ENCODE results near the gene PTPRN. TPM values are rescaled to one million over a fixed set of nuclear protein-coding genes. Genes with fewer than 3 reads are reported as not detected.

The PTPRN gene
- total and polyA plus RNA-seq, 2 of the 8 experiments (the other 6 are each of a cell fraction or from before 2014, with no cell fraction given), result 5.4 to 8.2 TPM

- Histone ChIP-seq H4K8ac (ENCODE audit: extremely low read depth, insufficient read depth, low read length) (peak within 1 kb of the TSS; percentile 88), H3K4ac (replicated peaks; ENCODE audit: insufficient read length, low read depth, low read length) (peak within 1 kb of the TSS; percentile 71), H3K56ac (replicated peaks; ENCODE audit: insufficient read length, low read depth, low read length) (no peak within 1 kb of the TSS), H3K14ac (ENCODE audit: insufficient read length) (no peak within 1 kb of the TSS), H2BK12ac (ENCODE audit: low read depth, low read length) (peak within 1 kb of the TSS; percentile 80; the same call in 1 of the 2 replicates), H2BK120ac (replicated peaks; ENCODE audit: low read depth, low read length) (no peak within 1 kb of the TSS), H3K4me2 (ENCODE audit: insufficient read depth in 1 of 2, low read depth in 2 of 2, low read length in 2 of 2) (peak within 1 kb of the TSS; percentile 85 to 92), H3K9ac (replicated peaks in 1 of 4; ENCODE audit: extremely low read depth in 1 of 4, low read depth in 3 of 4, low read length in 3 of 4) (peak within 1 kb of the TSS in 2 of 4 experiments; percentile 17 to 20; a peak in 3 of 7 replicates), H2BK15ac (ENCODE audit: low read length) (no peak within 1 kb of the TSS), H4K20me1 (replicated peaks in 1 of 2; ENCODE audit: control insufficient read depth in 1 of 2, insufficient read depth in 2 of 2, low read length in 2 of 2) (peaks cover 0 to 2% of the 10 kb centered on the region in 2 experiments), H3K79me2 (ENCODE audit: control insufficient read depth in 1 of 2, insufficient read depth in 2 of 2, low read length in 2 of 2) (no peaks in the 10 kb centered on the region), H3K23me2 (ENCODE audit: low read depth, low read length) (peaks cover 17% of the 10 kb centered on the region), H3K23ac (ENCODE audit: insufficient read length) (no peak within 1 kb of the TSS), H3K79me1 (ENCODE audit: low read depth, low read length) (peaks cover 2% of the 10 kb centered on the region; the same call in 1 of the 2 replicates), H3K27ac (ENCODE audit: low read depth, low read length) (no peak within 1 kb of the TSS), H2BK20ac (ENCODE audit: low read length) (no peak within 1 kb of the TSS), H2BK5ac (ENCODE audit: low read depth, low read length) (peak within 1 kb of the TSS; percentile 44; the same call in 1 of the 2 replicates), H4K5ac (ENCODE audit: insufficient read length, low read depth, low read length) (no peak within 1 kb of the TSS), H3K18ac (ENCODE audit: extremely low read depth, low read length) (peak within 1 kb of the TSS; percentile 95), H3K4me1 (replicated peaks in 1 of 4; ENCODE audit: control insufficient read depth in 3 of 4, insufficient read depth in 4 of 4, low read length in 3 of 4) (peaks cover 5 to 12% (median 9%) of the 10 kb centered on the region in 4 experiments), H3K27me3 (replicated peaks in 1 of 4; ENCODE audit: control insufficient read depth in 3 of 4, extremely low read depth in 1 of 4, insufficient read depth in 3 of 4, low read length in 3 of 4) (peaks cover 16 to 43% (median 36%) of the 10 kb centered on the region in 4 experiments), H4K91ac (replicated peaks; ENCODE audit: insufficient read length, low read length) (no peak within 1 kb of the TSS), H3K36me3 (ENCODE audit: control insufficient read depth in 2 of 4, insufficient read depth in 4 of 4, low read length in 3 of 4) (peaks cover 0 to 9% (median 3%) of the 10 kb centered on the region in 4 experiments; a peak in 4 of 8 replicates), H2AFZ (ENCODE audit: low read length) (peak within 1 kb of the TSS; percentile 14; the same call in 1 of the 2 replicates), H3K4me3 (ENCODE audit: extremely low read depth in 1 of 4, insufficient read depth in 2 of 4, low read depth in 3 of 4, low read length in 4 of 4) (peak within 1 kb of the TSS; percentile 46 to 64 (median 57)), H3K9me3 (ENCODE audit: insufficient read depth in 2 of 2, low read depth in 1 of 2, low read length in 1 of 2) (no peaks in the 10 kb centered on the region), H2AK5ac (ENCODE audit: low read depth, low read length) (no peak within 1 kb of the TSS)
- 2% methylated on average over 53 of the region's 76 CpGs; no CpG with 5 or more reads in 1 of the 2 experiments for WGBS, 2 experiments (ENCODE audit: extremely low coverage in 1 of 2, insufficient coverage in 1 of 2, insufficient read length in 1 of 2, insufficient replicate concordance in 2 of 2, low coverage in 1 of 2, low lambda C conversion rate in 2 of 2, missing lambda C conversion rate in 1 of 2)
- FAIRE-seq (no peak), DNase-seq (ENCODE audit: low read depth in 1 of 2, low spot score in 2 of 2) (peak in 1 of 2 experiments; percentile 89)
- POLR2A ChIA-PET (ENCODE audit: partially characterized antibody), result interaction anchor here (0.6 to 14.9 kb wide), 14 partner anchors 9 to 194 kb away, joined by 3 to 190 read pairs (median 6); partner anchors contain the start of genes ABCB6, ANKZF1, ATG9A and DNAJB2
- CTCF ChIA-PET (ENCODE audit: partially characterized antibody), result interaction anchor here (0.6 to 6.6 kb wide), 7 partner anchors 9 to 98 kb away, joined by 3 to 118 read pairs (median 5); partner anchors contain the start of genes DNAJB2, GLB1L and STK16
- peak; percentile 24; the same call in 1 of the 2 replicates for TF ChIP-seq BACH1 (IDR thresholded peaks at IDR 0.05; ENCODE audit: low read length)
- TF ChIP-seq USF2 (IDR thresholded peaks at IDR 0.05; ENCODE audit: low read length), result no peak
- peak; percentile 55 for TF ChIP-seq KDM4A (IDR thresholded peaks at IDR 0.05; ENCODE audit: low read depth, low read length, severe bottlenecking)
- peak in 1 of 2 experiments; percentile 66; a peak in 2 of 3 replicates for TF ChIP-seq POLR2A (IDR thresholded peaks at IDR 0.05; ENCODE audit: control extremely low read depth in 1 of 2, low read depth in 2 of 2, low read length in 2 of 2)
- TF ChIP-seq HDAC6 (IDR thresholded peaks at IDR 0.05; ENCODE audit: low read depth, low read length), result no peak
- no peak for TF ChIP-seq YY1 (IDR thresholded peaks at IDR 0.05; ENCODE audit: low read depth, low read length)
- 0 out of 2 replicates have a peak, but pooled peaks have one; percentile 30 for TF ChIP-seq PHF8 (conservative IDR thresholded peaks at IDR 0.05; ENCODE audit: low read depth, low read length)
- peak in 1 of 2 experiments; percentile 27; a peak in 1 of 4 replicates for TF ChIP-seq HDAC2 (IDR thresholded peaks at IDR 0.05; ENCODE audit: borderline replicate concordance in 1 of 2, low read depth in 2 of 2, low read length in 2 of 2)
- peak; percentile 31 for TF ChIP-seq MAX (IDR thresholded peaks at IDR 0.05)
Observed at GRCh38 chr2:219253753-219254589, 55.2 kb downstream of the PTPRN start, which contains the start of gene TUBA4A. Gene TUBA4A, minus strand, starts transcription at chr2:219253918. Its CDS starts 60 bp downstream, at chr2:219253858.
